GM19468 (cell line): ENCODE measurements around the gene ZNF423.

Experiments used
- ATAC-seq: cut with Tn5 transposase; IDR thresholded peaks from one replicate; pipeline ENCODE4 v1.9.1; 2021; ENCODE audit warnings: mild to moderate bottlenecking, moderate library complexity, moderate number of reproducible peaks; ENCODE audit not compliant: unreplicated experiment; ENCODE audit errors: extremely low read depth

The ZNF423 gene

GRCh38 chr16:49703483-49703882, 152.4 kb downstream of the ZNF423 start:
- ATAC-seq = no peak

- no peak for ATAC-seq
Measured at GRCh38 chr16:49701789-49702494, 154.0 kb downstream of the ZNF423 start.

- ATAC-seq = no peak
Measured at GRCh38 chr16:49701065-49701685, 154.7 kb downstream of the ZNF423 start.

- ATAC-seq = no peak
Measured at GRCh38 chr16:49700251-49701064, 155.5 kb downstream of the ZNF423 start.

GRCh38 chr16:49699841-49700175, 156.1 kb downstream of the ZNF423 start:
- no peak for ATAC-seq

GRCh38 chr16:49698931-49699840, 156.7 kb downstream of the ZNF423 start:
- ATAC-seq = no peak

GRCh38 chr16:49698453-49698815, 157.5 kb downstream of the ZNF423 start:
- no peak for ATAC-seq

- no peak for ATAC-seq
Measured at GRCh38 chr16:49697631-49698452, 158.1 kb downstream of the ZNF423 start.

- no peak for ATAC-seq
Measured at GRCh38 chr16:49696414-49697101, 159.4 kb downstream of the ZNF423 start.

GRCh38 chr16:49695782-49696413, 160.0 kb downstream of the ZNF423 start:
- no peak for ATAC-seq

GRCh38 chr16:49693445-49693844, 162.5 kb downstream of the ZNF423 start:
- ATAC-seq = no peak

GRCh38 chr16:49690778-49691177, 165.1 kb downstream of the ZNF423 start:
- no peak for ATAC-seq

- no peak for ATAC-seq
Measured at GRCh38 chr16:49688036-49688697, 167.7 kb downstream of the ZNF423 start.

GRCh38 chr16:49687476-49688002, 168.4 kb downstream of the ZNF423 start:
- ATAC-seq = no peak

- no peak for ATAC-seq
Measured at GRCh38 chr16:49684696-49685095, 171.2 kb downstream of the ZNF423 start.

GRCh38 chr16:49682577-49683165, 173.2 kb downstream of the ZNF423 start:
- ATAC-seq = no peak

GRCh38 chr16:49681217-49681883, 174.6 kb downstream of the ZNF423 start:
- ATAC-seq = no peak
